ENCODE results near the gene RASGRF1. TPM values are rescaled to one million over a fixed set of nuclear protein-coding genes. Genes with fewer than 3 reads are reported as not detected.

RASGRF1 gene
- total RNA-seq, 4 donors from 2014 or later = 0.13 to 0.23 TPM; not detected in 2

DNA sequence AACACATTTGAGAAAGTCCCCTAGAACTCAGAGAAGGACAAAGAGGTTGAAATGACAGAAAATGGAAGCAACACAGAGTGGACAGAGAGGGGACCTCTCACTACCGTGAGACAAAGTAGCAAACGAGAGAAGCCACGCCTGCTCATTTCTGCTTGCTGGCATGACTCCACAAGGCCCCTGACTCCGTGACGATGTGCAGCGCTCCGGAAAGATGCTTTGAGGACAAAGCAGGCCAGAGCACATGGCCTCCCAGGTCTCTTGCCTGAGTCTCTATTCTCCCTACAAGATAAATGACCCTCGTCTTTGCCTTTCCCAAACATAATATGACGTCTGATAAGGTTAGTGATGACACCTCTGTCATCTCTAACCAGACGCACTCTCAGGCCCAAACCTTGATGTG is 81.9 kb downstream of the RASGRF1 start:
- TF ChIP-seq POLR2A (IDR thresholded peaks at IDR 0.05) (no peak), POLR2AphosphoS5 (IDR thresholded peaks at IDR 0.05) (no peak), CTCF (IDR thresholded peaks at IDR 0.05) (no peak), EP300 (IDR thresholded peaks at IDR 0.05) (no peak)
- WGBS, 2 donors (ENCODE audit: low coverage in 1 of 2) = 45 to 74% methylated on average over 8 to 10 of the region's 10 CpGs

DNA sequence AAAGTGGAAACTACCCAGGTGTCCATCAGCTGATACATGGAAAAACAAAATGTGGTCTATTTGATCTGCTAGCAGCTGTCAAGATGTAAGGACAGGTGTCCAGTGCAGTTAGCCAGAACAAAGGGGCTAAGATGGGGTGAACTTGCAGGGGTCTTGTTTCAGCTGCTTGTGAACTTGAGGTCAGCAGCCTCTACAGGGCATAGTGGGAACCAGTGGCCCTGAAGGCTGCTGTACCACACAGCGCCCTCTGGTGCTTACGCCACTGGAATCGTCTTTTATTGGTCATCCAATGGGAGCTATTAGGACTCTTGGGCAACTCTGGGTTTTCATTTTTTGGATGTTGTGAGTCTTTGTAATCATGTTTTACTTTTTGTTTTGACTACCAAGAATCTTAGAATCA is 83.5 kb downstream of the RASGRF1 start:
- no peaks in the 10 kb centered on the region for H3K9me3 ChIP-seq
- H3K4me3 ChIP-seq = no peak overlapping the region
- H3K27me3 ChIP-seq = no peaks in the 10 kb centered on the region
- peaks cover 0 to 8% (median 0%) of the 10 kb centered on the region in 3 donors for H3K4me1 ChIP-seq
- 70% methylated on average over 3 of the region's 3 CpGs; no CpG with 5 or more reads in 1 of the 2 donors for WGBS, 2 donors (ENCODE audit: low coverage in 1 of 2)
- H3K27ac ChIP-seq = no peak overlapping the region
- peak; percentile 13 for ATAC-seq
- peak in 3 of 4 experiments; percentile 10 to 58 (median 47) for TF ChIP-seq CTCF (IDR thresholded peaks at IDR 0.05)
- TF ChIP-seq POLR2A (IDR thresholded peaks at IDR 0.05) = no peak
- TF ChIP-seq POLR2AphosphoS5 (IDR thresholded peaks at IDR 0.05) = no peak
- no peaks in the 10 kb centered on the region for H3K36me3 ChIP-seq

More for the DNA sequence above, 81.9 kb downstream of the RASGRF1 start:
- Histone ChIP-seq H3K4me3 (no peak overlapping the region), H3K27ac (no peak overlapping the region), H3K4me1 (peaks cover 0 to 8% (median 0%) of the 10 kb centered on the region in 3 donors), H3K36me3 (no peaks in the 10 kb centered on the region), H3K9me3 (no peaks in the 10 kb centered on the region), H3K27me3 (no peaks in the 10 kb centered on the region)
- no peak for ATAC-seq

GRCh38 chr15:79006071-79006470 is 84.5 kb downstream of the RASGRF1 start:
- Histone ChIP-seq H3K27ac (no peak overlapping the region), H3K9me3 (no peaks in the 10 kb centered on the region), H3K4me3 (no peak overlapping the region), H3K4me1 (peaks cover 0 to 8% (median 0%) of the 10 kb centered on the region in 3 donors), H3K27me3 (no peaks in the 10 kb centered on the region), H3K36me3 (no peaks in the 10 kb centered on the region)
- TF ChIP-seq POLR2AphosphoS5 (IDR thresholded peaks at IDR 0.05) = no peak
- no peak for TF ChIP-seq CTCF (IDR thresholded peaks at IDR 0.05)
- TF ChIP-seq POLR2A (IDR thresholded peaks at IDR 0.05) = no peak
- TF ChIP-seq EP300 (IDR thresholded peaks at IDR 0.05) = no peak
- WGBS, 2 donors (ENCODE audit: low coverage in 1 of 2) = 94 to 95% methylated on average over 8 to 9 of the region's 16 CpGs
- no peak for ATAC-seq

DNA sequence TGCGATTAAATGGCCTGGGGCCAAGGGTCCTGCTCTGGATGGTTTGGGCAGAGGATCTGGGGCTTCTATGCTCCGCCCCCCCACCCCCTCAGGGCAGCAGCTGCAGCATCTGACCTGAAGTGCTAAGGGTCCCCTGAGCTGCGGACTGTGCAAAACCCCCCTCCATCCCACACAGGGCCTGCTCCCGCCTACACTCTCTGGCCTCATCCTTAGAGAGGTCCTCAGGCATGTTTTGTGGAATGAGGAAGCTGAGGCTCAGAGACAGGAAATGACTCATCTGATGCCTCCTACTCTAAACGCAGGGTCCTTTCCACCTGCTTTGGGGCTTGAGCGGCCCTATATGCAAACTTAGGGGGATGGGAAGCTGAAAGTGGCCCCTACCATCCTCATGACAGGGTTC is 86.2 kb downstream of the RASGRF1 start:
- TF ChIP-seq POLR2A (IDR thresholded peaks at IDR 0.05) = no peak
- no peak for TF ChIP-seq POLR2AphosphoS5 (IDR thresholded peaks at IDR 0.05)
- TF ChIP-seq EP300 (IDR thresholded peaks at IDR 0.05) = no peak
- no peak for TF ChIP-seq CTCF (IDR thresholded peaks at IDR 0.05)
- H3K4me1 ChIP-seq = peaks cover 0 to 8% (median 0%) of the 10 kb centered on the region in 3 donors
- peak; percentile 58 for ATAC-seq

GRCh38 chr15:79003896-79004295 is 86.7 kb downstream of the RASGRF1 start:
- H3K27ac ChIP-seq = no peak overlapping the region
- H3K9me3 ChIP-seq = no peaks in the 10 kb centered on the region
- WGBS, 2 donors (ENCODE audit: low coverage in 1 of 2) = 100% methylated on average over 1 of the region's 24 CpGs; no CpG with 5 or more reads in 1 of the 2 donors
- peaks cover 0 to 8% (median 0%) of the 10 kb centered on the region in 3 donors for H3K4me1 ChIP-seq
- no peak for ATAC-seq
- no peaks in the 10 kb centered on the region for H3K27me3 ChIP-seq
- H3K4me3 ChIP-seq = no peak overlapping the region
- H3K36me3 ChIP-seq = no peaks in the 10 kb centered on the region
- no peak for TF ChIP-seq CTCF (IDR thresholded peaks at IDR 0.05)
- no peak for TF ChIP-seq EP300 (IDR thresholded peaks at IDR 0.05)

More for the DNA sequence above, 86.2 kb downstream of the RASGRF1 start:
- WGBS, 2 donors (ENCODE audit: low coverage in 1 of 2) = no CpG with 5 or more reads among the region's 6 CpGs
- Histone ChIP-seq H3K27ac (no peak overlapping the region), H3K4me3 (no peak overlapping the region), H3K9me3 (no peaks in the 10 kb centered on the region), H3K36me3 (no peaks in the 10 kb centered on the region), H3K27me3 (no peaks in the 10 kb centered on the region)
